Endothelial cell (in vitro differentiated cells): Measurements from ENCODE around the gene C1QC. TPM values are rescaled to one million over a fixed set of nuclear protein-coding genes. Genes with fewer than 3 reads are reported as not detected.
"Not testable (repeated sequence)": the region's sequence is repeated elsewhere in the genome, so short reads cannot be mapped to it uniquely, and the experiment has no call there.

Experiments used
- DNase-seq: peaks from one replicate; pipeline ENCODE4 v3.0.0; 2021; ENCODE audit warnings: low spot score
- H3K27ac Mint-ChIP-seq: one replicate; pipeline ENCODE4 v1.8.0; 2021; ENCODE audit warnings: mixed read lengths, inconsistent platforms; ENCODE audit not compliant: unreplicated experiment
- H3K27me3 Mint-ChIP-seq: one replicate; pipeline ENCODE4 v1.8.0; 2021; ENCODE audit warnings: mild to moderate bottlenecking, moderate library complexity, mixed read lengths, inconsistent platforms; ENCODE audit not compliant: unreplicated experiment
- H3K36me3 Mint-ChIP-seq: one replicate; pipeline ENCODE4 v1.8.0; 2021; ENCODE audit warnings: mild to moderate bottlenecking, low read depth, mixed read lengths, inconsistent platforms; ENCODE audit not compliant: unreplicated experiment
- H3K4me1 Mint-ChIP-seq: one replicate; pipeline ENCODE4 v1.8.0; 2021; ENCODE audit warnings: mild to moderate bottlenecking, mixed read lengths, inconsistent platforms; ENCODE audit not compliant: unreplicated experiment
- H3K4me3 Mint-ChIP-seq: one replicate; pipeline ENCODE4 v1.8.0; 2021; ENCODE audit warnings: mild to moderate bottlenecking, mixed read lengths, inconsistent platforms; ENCODE audit not compliant: unreplicated experiment
- H3K9me3 Mint-ChIP-seq: one replicate; pipeline ENCODE4 v1.8.0; 2021; ENCODE audit warnings: mixed read lengths, inconsistent platforms; ENCODE audit not compliant: unreplicated experiment
- CTCF ChIP-seq: fragments of 200-600 bp; sonication (generic); IDR thresholded peaks from one replicate; pipeline ENCODE4 v1.5.0; 2021; ENCODE audit warnings: antibody characterized with exemption; ENCODE audit not compliant: unreplicated experiment
- total RNA-seq: library from RNA; stranded (reverse); fragmentation: NEBNext Ultra II Directional; extraction: Animal tissue kit (Norgen Biotek cat#: 25700); gene quantifications from one replicate; pipeline ENCODE4 v1.2.1, GENCODE V29; 2021; ENCODE audit not compliant: unreplicated experiment

Gene C1QC
- total RNA-seq, 1 donor from 2014 or later, result not detected

- TF ChIP-seq CTCF, result no peak
- no peak overlapping the region for H3K27ac Mint-ChIP-seq
- no peaks in the 10 kb centered on the region for H3K4me1 Mint-ChIP-seq
- H3K9me3 Mint-ChIP-seq, result no peaks in the 10 kb centered on the region
- DNase-seq, result no peak
- H3K27me3 Mint-ChIP-seq, result peaks cover 1% of the 10 kb centered on the region
- no peak overlapping the region for H3K4me3 Mint-ChIP-seq
- no peaks in the 10 kb centered on the region for H3K36me3 Mint-ChIP-seq
Observed at GRCh38 chr1:22670352-22670975, 27.0 kb downstream of the C1QC start.

- no peak for DNase-seq
- Mint-ChIP-seq H3K36me3 (no peaks in the 10 kb centered on the region), H3K27me3 (no peaks in the 10 kb centered on the region), H3K4me3 (no peak overlapping the region), H3K9me3 (no peaks in the 10 kb centered on the region), H3K4me1 (no peaks in the 10 kb centered on the region), H3K27ac (no peak overlapping the region)
- no peak for TF ChIP-seq CTCF
Observed at GRCh38 chr1:22671999-22672398, 28.6 kb downstream of the C1QC start.

GRCh38 chr1:22673486-22674409 lies 30.3 kb downstream of the C1QC start:
- Mint-ChIP-seq H3K9me3 (no peaks in the 10 kb centered on the region), H3K4me1 (no peaks in the 10 kb centered on the region), H3K27ac (no peak overlapping the region), H3K27me3 (no peaks in the 10 kb centered on the region), H3K4me3 (no peak overlapping the region), H3K36me3 (no peaks in the 10 kb centered on the region)
- peak; percentile 61 for DNase-seq
- TF ChIP-seq CTCF, result peak; percentile 72

GRCh38 chr1:22674410-22674749 lies 30.9 kb downstream of the C1QC start:
- TF ChIP-seq CTCF, result no peak
- Mint-ChIP-seq H3K4me1 (no peaks in the 10 kb centered on the region), H3K4me3 (no peak overlapping the region), H3K27ac (no peak overlapping the region), H3K9me3 (no peaks in the 10 kb centered on the region), H3K27me3 (no peaks in the 10 kb centered on the region), H3K36me3 (no peaks in the 10 kb centered on the region)
- DNase-seq, result no peak

GRCh38 chr1:22676151-22676550 lies 32.7 kb downstream of the C1QC start:
- H3K9me3 Mint-ChIP-seq, H3K27me3 Mint-ChIP-seq, H3K4me1 Mint-ChIP-seq, H3K4me3 Mint-ChIP-seq, DNase-seq, H3K36me3 Mint-ChIP-seq: not testable (repeated sequence)
- H3K27ac Mint-ChIP-seq, result peak overlapping the region; percentile 27
